Ovary (tissue), 9 donors: Measurements from ENCODE around the gene CEP85. TPM values are rescaled to one million over a fixed set of nuclear protein-coding genes. Genes with fewer than 3 reads are reported as not detected.

Source experiments
- DNase-seq, 5 donors: peaks; one replicate each; pipeline ENCODE4 v3.0.0-alpha.2; 2019 to 2020
- H3K27ac ChIP-seq, 2 donors: fragments of 200-600 bp; one replicate each; pipeline versions ENCODE4 v1.5.1 to v1.8.0; 2019 to 2022
- H3K27me3 ChIP-seq: fragments of 200-600 bp; one replicate; pipeline ENCODE4 v1.8.0; 2022
- H3K36me3 ChIP-seq: fragments of 200-600 bp; sonication (generic); one replicate; pipeline ENCODE4 v1.5.1; 2019
- H3K4me1 ChIP-seq: one replicate; pipeline ENCODE4 v1.8.1; 2013; ENCODE audit warnings: mild to moderate bottlenecking, moderate library complexity; ENCODE audit not compliant: insufficient read depth
- H3K4me3 ChIP-seq: fragments of 200-600 bp; sonication (generic); one replicate; pipeline ENCODE4 v1.5.1; 2017
- H3K9me3 ChIP-seq, 2 donors: fragments of 200-600 bp in 1 of 2; sonication (generic) in 1 of 2; one replicate each; pipeline versions ENCODE4 v1.5.1 to v1.8.1; 2013 to 2019; ENCODE audit warnings: mild to moderate bottlenecking in 1 of 2, moderate library complexity in 1 of 2
- EP300 ChIP-seq: sonication (generic); formaldehyde crosslinking; IDR thresholded peaks from one replicate; pipeline ENCODE4 v1.6.1; 2017; ENCODE audit warnings: antibody characterized with exemption
- POLR2A ChIP-seq: fragments of 450-650 bp; IDR thresholded peaks from one replicate; pipeline ENCODE4 v1.6.1; 2017; ENCODE audit warnings: antibody characterized with exemption, mild to moderate bottlenecking, moderate library complexity
- WGBS, 3 donors: extraction: QIAGEN DNeasy Blood & Tissue Kit in 1 of 3; methylation state at CpG; one replicate each; pipeline versions ENCODE4 v1.1.5 to v1.1.7; 2013 to 2017; 5-methylcytosine and 5-hydroxymethylcytosine counted together
- intact Hi-C, 4 donors: fragments of 100-400 bp; cut with DNase I; formaldehyde crosslinking; loops; one replicate each; pipeline versions ENCODE4 v1.11.0 to v1.15.1; 2022 to 2023
- polyA plus RNA-seq, 2 donors: library from polyadenylated mRNA; stranded (reverse); fragments of 200-250 nt in 1 of 2; fragments of 350-450 nt in 1 of 2; fragmentation: Illumina TruSeq in 1 of 2; extraction: RNeasy Lipid Tissue Mini Kit (QIAGEN cat#74804) in 1 of 2; gene quantifications; one replicate each; pipeline ENCODE4 v1.2.3, GENCODE V29; 2013 to 2014
- total RNA-seq, 7 donors: library from RNA; depleted of rRNA in 2 of 7; stranded (reverse); fragments of >200 nt in 2 of 7; fragmentation: NEBNext Ultra II Directional in 3 of 7; extraction: Animal tissue kit (Norgen Biotek cat#: 25700) in 3 of 7; gene quantifications; one replicate each; pipeline versions ENCODE4 v1.1.0 to v1.2.4, GENCODE V29; 2016 to 2023
- TF ChIP-seq, protein P1 (sequence below), 3 donors: fragments of 450-650 bp in 2 of 3; fragments of 200-600 bp in 1 of 3; IDR thresholded peaks; one replicate each; pipeline versions ENCODE4 v1.5.1 to v1.8.0; 2016 to 2022; ENCODE audit warnings: antibody characterized with exemption in 3 of 3, mild to moderate bottlenecking in 1 of 3
- donor health status: DM: no; HTN: no; CAD: no; lungs with moderate emphysema.
- donor health status: DM: no; HTN: no; CAD: no.
- donor health status: Bipolar disorder and iron deficiency.
- donor health status: DM: yes; HTN: yes; CAD: no.
- donor health status: DM: no; HTN: no; CAD: no.
- donor health status: DM: yes; HTN: yes; CAD: no.

The CEP85 gene
- total and polyA plus RNA-seq, 9 donors: 2.0 to 8.4 (median 4.0) TPM

DNA sequence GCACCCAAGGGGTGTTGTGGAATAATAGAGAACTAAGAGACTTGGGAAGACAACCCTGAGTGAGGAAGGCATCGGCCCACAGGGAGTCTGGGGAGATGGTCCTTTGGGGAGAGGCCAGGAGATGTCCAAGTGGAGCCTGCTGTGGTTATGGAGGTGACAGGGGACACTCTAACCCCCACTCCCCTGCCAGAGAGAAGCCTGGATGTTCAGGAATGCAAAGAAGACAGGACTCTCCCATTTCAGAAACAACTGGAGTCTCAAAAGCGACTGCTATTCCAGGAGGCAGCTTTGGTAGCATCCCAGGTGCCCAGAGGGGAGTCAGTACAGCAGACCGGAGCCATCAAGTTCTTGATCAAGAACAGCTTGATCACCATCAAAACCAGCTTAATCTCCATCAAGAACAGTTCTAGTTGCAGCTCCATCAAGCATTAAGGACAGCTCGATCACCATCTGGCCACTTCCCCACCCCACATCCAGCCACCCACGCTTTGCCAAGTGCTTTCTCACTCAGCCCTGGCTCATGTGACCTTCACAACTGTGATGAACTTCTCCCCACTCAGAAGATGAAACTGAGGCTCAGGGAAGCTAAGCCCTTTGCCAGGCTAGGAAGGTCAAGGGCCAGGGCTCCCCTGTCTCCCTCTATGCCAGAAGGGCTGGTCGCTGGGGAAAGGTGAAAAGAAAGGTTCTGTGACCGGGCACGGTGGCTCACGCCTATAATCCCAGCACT, 84.5 kb downstream of the CEP85 start:
- Histone ChIP-seq H3K27me3 (no peaks in the 10 kb centered on the region), H3K4me1 (no peaks in the 10 kb centered on the region), H3K36me3 (no peaks in the 10 kb centered on the region), H3K4me3 (no peak overlapping the region), H3K9me3 (no peaks in the 10 kb centered on the region), H3K27ac (no peak overlapping the region)
- WGBS, 3 donors: 76 to 84% (median 80%) methylated on average over 9 of the region's 9 CpGs
- DNase-seq: no peak
- intact Hi-C loops: no loop called here
- TF ChIP-seq EP300 (no peak), POLR2A (no peak)
- TF ChIP-seq, protein P1, sequence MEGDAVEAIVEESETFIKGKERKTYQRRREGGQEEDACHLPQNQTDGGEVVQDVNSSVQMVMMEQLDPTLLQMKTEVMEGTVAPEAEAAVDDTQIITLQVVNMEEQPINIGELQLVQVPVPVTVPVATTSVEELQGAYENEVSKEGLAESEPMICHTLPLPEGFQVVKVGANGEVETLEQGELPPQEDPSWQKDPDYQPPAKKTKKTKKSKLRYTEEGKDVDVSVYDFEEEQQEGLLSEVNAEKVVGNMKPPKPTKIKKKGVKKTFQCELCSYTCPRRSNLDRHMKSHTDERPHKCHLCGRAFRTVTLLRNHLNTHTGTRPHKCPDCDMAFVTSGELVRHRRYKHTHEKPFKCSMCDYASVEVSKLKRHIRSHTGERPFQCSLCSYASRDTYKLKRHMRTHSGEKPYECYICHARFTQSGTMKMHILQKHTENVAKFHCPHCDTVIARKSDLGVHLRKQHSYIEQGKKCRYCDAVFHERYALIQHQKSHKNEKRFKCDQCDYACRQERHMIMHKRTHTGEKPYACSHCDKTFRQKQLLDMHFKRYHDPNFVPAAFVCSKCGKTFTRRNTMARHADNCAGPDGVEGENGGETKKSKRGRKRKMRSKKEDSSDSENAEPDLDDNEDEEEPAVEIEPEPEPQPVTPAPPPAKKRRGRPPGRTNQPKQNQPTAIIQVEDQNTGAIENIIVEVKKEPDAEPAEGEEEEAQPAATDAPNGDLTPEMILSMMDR (IDR thresholded peaks at IDR 0.05): no peak

DNA sequence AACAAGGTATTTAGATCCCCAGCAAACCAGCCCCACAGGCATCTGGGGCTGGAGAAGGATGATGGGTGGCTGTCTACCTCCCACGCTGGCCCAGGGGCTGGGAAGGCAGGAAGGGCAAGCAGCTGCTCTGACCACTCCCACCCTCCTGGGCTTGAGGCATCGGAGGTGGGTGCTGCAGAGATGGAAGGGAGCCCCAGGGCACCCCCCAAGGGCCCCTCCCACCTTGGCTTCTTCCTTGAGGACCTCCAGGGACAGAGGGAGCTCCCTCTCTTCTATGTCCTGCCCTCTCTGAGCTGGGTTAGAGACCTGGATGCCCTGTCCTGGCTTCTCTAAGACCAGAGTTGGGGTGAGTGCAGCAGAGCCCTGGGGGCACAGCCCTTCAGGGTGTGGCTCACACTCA, 86.9 kb downstream of the CEP85 start:
- no peak overlapping the region for H3K4me3 ChIP-seq
- no peak overlapping the region for H3K27ac ChIP-seq
- no peaks in the 10 kb centered on the region for H3K27me3 ChIP-seq
- WGBS, 3 donors: 42 to 53% (median 51%) methylated on average over 2 of the region's 2 CpGs
- TF ChIP-seq POLR2A (no peak), EP300 (no peak)
- TF ChIP-seq, protein P1 (IDR thresholded peaks at IDR 0.05): no peak
- H3K4me1 ChIP-seq: no peaks in the 10 kb centered on the region
- no peak for DNase-seq
- H3K9me3 ChIP-seq: no peaks in the 10 kb centered on the region
- intact Hi-C loops: loop anchor here in 2 of 4 donors (1.0 to 10.0 kb wide), 3 partner anchors 46 to 219 kb away; no protein-coding TSS in a partner anchor
- H3K36me3 ChIP-seq: no peaks in the 10 kb centered on the region

DNA sequence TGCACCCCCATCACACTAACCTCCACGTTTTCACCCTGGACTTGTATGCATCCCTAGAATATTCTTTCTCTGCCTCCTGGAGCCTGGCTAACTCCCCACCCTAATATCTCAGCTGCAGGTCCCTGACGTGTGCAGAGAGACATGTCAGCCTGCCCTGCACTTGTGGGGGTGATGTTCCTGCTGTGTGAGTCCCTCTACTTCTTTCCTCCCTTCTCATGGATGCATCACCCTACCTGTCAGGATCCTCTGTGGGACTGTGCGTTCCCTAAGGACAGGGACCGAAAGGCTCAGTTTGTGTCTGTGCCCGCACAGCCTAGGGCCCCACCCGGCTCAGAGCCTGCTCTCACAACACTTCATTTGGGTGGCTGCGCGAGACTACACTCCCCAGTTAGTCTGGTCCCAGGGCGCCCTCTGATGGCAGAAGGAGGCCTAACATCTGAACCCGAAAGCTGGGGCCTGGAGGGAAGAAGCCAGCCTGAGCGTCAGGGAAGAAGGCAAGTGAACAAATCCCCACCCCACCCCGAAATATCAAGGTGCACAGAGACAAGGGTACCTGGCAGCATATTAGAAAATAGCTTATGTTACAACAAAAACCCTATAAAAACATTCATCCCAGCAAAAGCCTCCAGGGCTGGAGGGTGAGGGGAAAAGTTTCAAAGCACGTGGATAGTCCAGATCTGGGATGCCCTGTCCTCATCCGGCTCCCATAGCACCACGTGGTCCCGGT, 87.5 kb downstream of the CEP85 start:
- H3K4me1 ChIP-seq: no peaks in the 10 kb centered on the region

DNA sequence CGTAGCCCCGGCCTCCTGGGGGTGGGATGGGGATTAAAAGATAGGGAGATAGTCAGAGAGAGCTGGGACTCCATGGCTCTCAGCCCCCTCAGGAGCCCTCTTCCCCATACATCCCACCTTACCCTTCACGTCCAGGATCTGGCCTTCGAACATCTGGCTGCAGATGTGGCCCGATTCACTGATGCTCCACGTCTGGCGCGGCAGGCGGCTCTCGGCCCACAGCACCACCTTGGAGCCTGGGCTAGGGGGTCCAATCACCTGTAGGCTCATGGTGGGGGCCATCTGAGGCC, 88.0 kb downstream of the CEP85 start:
- no peak for DNase-seq
- Histone ChIP-seq H3K4me1 (no peaks in the 10 kb centered on the region), H3K9me3 (no peaks in the 10 kb centered on the region), H3K36me3 (no peaks in the 10 kb centered on the region), H3K27ac (no peak overlapping the region), H3K27me3 (no peaks in the 10 kb centered on the region), H3K4me3 (no peak overlapping the region)
- TF ChIP-seq POLR2A: no peak
- TF ChIP-seq EP300: no peak
- TF ChIP-seq, protein P1 (IDR thresholded peaks at IDR 0.05): no peak
- intact Hi-C loops: loop anchor here in 3 of 4 donors (2.0 to 10.0 kb wide), 3 partner anchors 51 to 220 kb away; no protein-coding TSS in a partner anchor
- 59 to 66% (median 66%) methylated on average over 9 to 10 of the region's 10 CpGs for WGBS, 3 donors

More for the DNA sequence above, 87.5 kb downstream of the CEP85 start:
- 9 to 12% (median 12%) methylated on average over 16 of the region's 16 CpGs for WGBS, 3 donors
- H3K27me3 ChIP-seq: no peaks in the 10 kb centered on the region
- H3K4me3 ChIP-seq: no peak overlapping the region
- peak; percentile 81 to 91 (median 88) for DNase-seq
- no peak overlapping the region for H3K27ac ChIP-seq
- no peaks in the 10 kb centered on the region for H3K36me3 ChIP-seq
- H3K9me3 ChIP-seq: no peaks in the 10 kb centered on the region
- no peak for TF ChIP-seq EP300
- TF ChIP-seq, protein P1 (IDR thresholded peaks at IDR 0.05): peak; percentile 46 to 85 (median 80)
- intact Hi-C loops: loop anchor here in 3 of 4 donors (2.0 to 10.0 kb wide), 3 partner anchors 51 to 219 kb away; no protein-coding TSS in a partner anchor
